HS-27A (cell line): ENCODE data around the gene TIMM13.
"Not testable (repeated sequence)": the region's sequence is repeated elsewhere in the genome, so short reads cannot be mapped to it uniquely, and the experiment has no call there.

Source experiments
- DNase-seq: peaks from one replicate; pipeline ENCODE4 v3.0.0-alpha.2; 2012; ENCODE audit warnings: low read depth, missing footprints

The TIMM13 gene

GRCh38 chr19:2427429-2428320 lies at the start of gene TIMM13:
Gene TIMM13, minus strand, starts transcription at chr19:2427586. Its CDS starts 53 bp downstream, at chr19:2427533.
- DNase-seq: peak; percentile 88

DNA sequence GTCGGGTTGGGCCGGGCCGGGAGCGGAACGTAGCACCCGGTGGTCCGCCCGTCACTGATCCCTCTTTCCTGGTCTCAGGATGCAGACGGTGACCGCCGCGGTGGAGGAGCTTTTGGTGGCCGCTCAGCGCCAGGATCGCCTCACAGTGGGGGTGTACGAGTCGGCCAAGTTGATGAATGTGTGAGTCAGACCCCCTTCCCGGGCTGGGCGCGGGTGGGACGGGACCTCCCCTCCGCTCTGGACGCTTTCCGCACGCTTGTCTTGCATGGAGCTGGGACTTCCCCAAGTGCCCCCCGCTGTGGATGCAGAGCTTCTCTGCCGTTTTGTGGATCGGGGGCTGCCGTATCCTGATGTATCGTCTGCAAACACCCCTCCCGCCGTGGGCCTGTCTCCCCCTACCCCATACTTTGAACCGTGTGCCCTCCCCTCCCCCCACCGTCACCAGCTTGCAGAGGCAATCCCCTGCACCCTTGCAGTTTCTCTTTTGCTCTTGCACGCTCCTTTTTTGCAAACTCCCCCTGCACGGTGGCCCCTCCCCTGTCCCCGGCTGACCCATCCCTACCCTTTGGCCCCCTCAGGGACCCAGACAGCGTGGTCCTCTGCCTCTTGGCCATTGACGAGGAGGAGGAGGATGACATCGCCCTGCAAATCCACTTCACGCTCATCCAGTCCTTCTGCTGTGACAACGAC lies 49.2 kb upstream of the TIMM13 start:
- no peak for DNase-seq

DNA sequence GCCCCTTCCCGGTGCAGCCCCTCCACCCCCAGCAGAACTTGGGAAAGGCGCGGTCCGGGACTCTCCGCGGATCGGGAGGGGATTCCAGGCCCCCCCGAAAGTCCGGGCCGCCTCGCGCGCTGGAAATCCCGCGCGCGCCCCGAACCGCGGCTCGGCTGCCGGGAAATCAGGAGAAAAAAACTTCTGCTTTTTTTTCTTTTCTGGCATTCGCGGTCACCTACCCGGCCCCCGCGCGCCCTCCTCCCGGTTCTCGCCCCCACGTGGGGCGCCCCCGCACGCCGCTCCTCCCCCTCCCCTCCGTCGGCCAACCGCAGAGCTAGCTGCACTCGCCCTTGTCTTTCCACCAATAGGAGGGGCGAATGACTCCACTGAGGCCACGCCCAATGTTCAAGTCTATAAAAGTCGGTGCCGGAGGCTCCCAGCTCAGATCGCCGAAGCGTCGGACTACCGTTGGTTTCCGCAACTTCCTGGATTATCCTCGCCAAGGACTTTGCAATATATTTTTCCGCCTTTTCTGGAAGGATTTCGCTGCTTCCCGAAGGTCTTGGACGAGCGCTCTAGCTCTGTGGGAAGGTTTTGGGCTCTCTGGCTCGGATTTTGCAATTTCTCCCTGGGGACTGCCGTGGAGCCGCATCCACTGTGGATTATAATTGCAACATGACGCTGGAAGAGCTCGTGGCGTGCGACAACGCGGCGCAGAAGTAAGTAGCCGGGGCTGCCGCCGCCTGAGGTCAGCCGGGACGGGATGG lies 48.5 kb upstream of the TIMM13 start, which contains the start of gene GADD45B:
GADD45B (plus strand) TSS at position 426 of the 749 bp plus-strand sequence; CDS start at position 658, 232 bp downstream.
- peak; percentile 96 for DNase-seq

GRCh38 chr19:2475018-2475701 lies 47.8 kb upstream of the TIMM13 start:
- DNase-seq: no peak

GRCh38 chr19:2474232-2475017 lies 47.0 kb upstream of the TIMM13 start:
- no peak for DNase-seq

DNA sequence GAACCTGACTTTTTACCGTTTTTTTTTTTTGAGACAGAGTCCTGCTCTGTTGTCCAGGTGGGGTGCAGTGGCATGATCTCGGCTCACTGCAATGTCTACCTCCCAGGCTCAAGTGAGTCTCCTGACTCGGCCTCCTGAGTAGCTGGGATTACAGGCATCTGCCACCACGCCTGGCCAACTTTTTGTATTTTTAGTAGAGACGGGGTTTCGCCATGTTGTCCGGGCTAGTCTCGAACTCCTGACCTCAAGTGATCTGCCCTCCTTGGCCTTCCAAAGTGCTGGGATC lies 42.5 kb upstream of the TIMM13 start:
- DNase-seq: not testable (repeated sequence)

GRCh38 chr19:2469102-2469914 lies 41.9 kb upstream of the TIMM13 start:
- no peak for DNase-seq

DNA sequence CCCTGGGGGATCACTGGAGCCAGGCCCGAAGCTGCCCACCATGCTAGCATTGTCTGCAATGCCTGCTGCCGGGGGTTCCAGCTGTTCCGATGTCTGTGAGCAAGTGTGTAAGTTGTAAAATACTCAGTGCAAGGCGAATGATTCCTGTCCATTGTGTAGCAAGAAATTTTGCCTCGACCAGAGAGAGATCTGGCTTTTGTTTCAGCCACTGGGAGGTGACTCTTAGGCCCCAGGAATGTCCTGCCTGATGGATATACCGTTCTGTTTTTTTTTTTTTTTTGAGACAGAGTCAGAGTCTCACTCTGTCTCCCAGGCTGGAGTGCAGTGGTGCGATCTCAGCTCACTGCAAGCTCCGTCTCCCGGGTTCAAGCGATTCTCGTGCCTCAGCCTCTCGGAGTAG lies 41.2 kb upstream of the TIMM13 start:
- no peak for DNase-seq

DNA sequence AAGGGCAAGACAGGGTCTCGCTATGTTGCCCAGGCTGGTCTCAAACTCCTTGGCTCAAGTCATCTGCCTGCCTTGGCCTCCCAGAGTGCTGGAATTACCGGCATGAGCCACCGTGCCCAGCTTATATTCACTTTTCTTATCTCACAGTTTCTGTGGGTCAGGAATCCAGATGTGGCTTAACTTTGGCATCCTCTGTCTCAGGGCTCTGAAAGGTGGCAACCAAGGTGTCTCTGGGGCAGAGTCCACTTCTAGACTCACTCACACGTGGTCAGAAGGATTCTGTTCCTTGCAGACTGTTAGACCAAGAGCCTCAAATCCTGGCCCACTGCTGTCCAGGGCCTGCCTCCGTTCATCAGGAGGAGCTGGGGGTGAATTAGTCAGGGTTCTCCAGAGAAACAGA lies 37.0 kb upstream of the TIMM13 start:
- no peak for DNase-seq

DNA sequence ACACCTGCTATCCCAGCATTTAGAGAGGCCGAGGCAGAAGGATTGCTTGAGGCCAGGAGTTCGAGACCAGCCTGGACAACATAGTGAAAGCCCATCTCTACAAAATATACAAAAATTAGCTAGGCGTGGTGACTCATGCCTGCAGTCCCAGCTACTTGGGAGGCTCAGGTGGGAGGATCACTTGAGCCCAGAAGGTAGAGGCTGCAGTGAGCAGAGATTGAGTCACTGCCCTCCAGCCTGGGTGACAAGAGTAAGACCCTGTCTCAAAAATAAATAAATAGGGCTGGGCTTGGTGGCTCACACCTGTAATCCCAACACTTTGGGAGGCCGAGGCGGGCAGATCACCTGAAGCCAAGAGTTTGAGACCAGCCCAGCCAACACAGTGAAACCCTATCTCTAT lies 36.3 kb upstream of the TIMM13 start:
- DNase-seq: not testable (repeated sequence)

GRCh38 chr19:2462635-2463421 lies 35.4 kb upstream of the TIMM13 start:
- DNase-seq: no peak

DNA sequence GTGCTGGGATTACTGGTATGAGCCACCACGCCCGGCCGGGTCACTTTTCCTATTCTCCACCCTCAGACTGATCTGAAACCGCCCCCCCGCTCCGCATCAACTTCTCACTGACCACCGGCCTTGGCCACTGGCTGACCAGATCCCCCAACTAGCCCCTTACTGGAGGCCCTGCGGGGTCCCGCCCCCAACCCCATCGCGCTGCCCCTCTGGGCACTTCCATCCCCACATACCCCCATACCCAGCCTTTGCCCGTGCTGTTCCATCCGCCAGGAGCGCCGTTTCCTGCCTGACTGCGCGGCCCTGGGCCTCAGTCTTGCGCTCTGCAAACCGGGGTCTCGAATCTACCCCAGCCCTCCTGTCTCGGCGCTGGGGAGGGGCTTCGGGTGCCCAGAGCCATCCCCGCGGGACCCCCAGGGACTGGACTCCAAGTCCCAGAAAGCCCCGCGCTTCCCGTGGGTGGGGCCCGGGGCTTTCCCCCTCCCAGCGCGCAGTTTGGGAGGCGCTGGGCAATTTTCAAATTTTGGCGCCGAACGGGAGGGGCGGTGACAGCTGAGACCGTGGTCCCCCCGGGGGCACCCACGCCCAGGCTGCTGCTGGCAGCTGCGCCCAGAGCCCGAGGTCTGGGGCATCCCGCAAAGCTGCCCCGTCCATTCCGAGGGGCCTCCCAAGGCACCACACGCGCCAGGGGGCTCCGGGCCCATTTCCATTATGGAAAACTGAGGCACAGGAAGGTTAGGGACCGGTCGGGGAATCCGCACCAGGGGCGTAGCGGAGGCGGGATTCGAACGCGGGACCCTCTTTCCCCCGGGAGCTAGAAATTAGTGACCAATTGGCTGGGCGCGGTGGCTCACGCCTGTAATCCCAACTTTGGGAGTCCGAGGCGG lies 34.6 kb upstream of the TIMM13 start:
- no peak for DNase-seq

- no peak for DNase-seq
Measured at GRCh38 chr19:2460245-2460644, 32.9 kb upstream of the TIMM13 start.

DNA sequence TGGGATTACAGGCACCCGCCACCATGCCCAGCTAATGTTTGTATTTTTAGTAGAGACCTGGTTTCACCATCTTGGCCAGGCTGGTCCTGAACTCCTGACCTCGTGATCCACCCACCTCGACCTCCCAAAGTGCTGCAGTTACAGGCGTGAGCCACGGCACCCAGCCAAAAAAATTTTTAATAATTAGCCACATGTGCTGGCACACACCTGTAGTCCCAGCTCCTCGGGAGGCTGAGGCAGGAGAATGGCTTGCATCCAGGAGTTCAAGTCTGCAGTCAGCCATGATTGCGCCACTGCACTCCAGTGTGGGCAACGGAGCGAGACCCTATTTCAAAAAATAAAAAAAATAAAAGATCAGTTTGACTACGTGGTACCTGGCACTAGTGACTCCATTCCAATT lies 31.4 kb upstream of the TIMM13 start:
- DNase-seq: not testable (repeated sequence)

GRCh38 chr19:2458054-2458453 lies 30.7 kb upstream of the TIMM13 start:
- no peak for DNase-seq

- DNase-seq: no peak
Measured at GRCh38 chr19:2457394-2458037, 30.1 kb upstream of the TIMM13 start.

DNA sequence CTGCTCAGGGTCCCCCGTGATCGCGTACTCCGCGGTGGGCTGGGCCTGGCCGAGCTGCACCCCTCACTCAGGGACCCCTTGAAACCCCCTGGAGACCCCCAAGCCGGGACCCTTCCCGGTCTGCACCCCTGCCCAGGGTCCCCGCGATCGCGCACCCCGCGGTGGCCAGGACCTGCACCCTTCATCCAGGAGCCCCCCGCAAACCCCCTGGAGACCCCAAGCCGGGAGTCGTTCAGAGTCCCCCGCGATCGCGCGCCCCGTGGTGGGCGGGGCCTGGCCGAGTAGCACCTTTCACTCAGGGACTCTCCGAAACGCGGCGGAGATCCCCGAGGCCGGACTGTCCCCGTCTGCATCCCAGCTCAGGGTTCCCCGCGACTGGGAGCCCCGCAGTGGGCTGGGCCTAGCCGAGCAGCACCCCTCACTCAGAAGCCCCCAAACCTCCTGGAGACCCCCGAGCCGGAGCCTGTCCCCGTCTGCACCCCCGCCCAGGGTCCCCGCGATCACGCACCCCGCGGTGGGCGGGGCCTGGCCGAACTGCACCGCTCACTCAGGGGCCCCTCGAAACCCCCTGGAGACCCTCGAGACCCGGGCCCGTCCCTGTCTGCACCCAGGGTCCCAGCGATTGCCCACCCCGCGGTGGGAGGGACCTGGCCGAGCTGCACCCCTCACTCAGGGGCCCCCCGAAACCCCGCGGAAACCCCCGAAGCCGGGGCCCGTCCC lies 28.6 kb upstream of the TIMM13 start:
- no peak for DNase-seq
